Measurements from ENCODE around the gene MGMT. TPM values are rescaled to one million over a fixed set of nuclear protein-coding genes. Genes with fewer than 3 reads are reported as not detected.

MGMT gene
- total and polyA plus RNA-seq, 3 donors from 2014 or later, result 32.8 to 40.7 (median 37.9) TPM

DNA sequence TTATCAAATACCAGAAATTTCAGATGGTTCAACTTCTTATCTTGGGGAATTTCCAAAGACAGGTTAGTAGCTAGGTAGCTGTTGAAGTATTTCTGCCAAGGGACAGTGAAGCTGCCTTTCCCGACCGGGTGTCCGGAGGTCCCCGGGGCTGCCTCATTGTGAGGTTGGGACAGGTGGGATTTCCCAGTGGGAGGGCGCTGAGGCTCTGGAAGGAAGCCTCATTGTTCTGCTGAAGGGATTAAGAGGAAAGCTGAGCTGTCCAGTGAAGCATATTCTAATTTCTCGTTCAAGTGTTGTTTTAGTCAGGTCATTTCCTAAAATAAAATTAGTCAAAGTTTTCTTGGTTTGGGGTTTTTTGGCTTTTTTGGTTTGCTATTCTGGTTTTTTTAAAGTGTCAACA lies 244.2 kb downstream of the MGMT start:
- WGBS, 2 donors, result 66 to 72% methylated on average over 6 of the region's 6 CpGs
- Histone ChIP-seq H3K9me3 (no peaks in the 10 kb centered on the region), H3K27ac (no peak overlapping the region), H3K27me3 (no peaks in the 10 kb centered on the region), H3K4me3 (no peak overlapping the region), H3K4me1 (no peaks in the 10 kb centered on the region), H3K36me3 (ENCODE audit: low read depth, missing control alignments) (no peaks in the 10 kb centered on the region)
- DNase-seq, result no peak
- intact Hi-C loops (cut with DNase I; ENCODE audit: low total_unique reads), result no loop called here
- TF ChIP-seq, protein P1, sequence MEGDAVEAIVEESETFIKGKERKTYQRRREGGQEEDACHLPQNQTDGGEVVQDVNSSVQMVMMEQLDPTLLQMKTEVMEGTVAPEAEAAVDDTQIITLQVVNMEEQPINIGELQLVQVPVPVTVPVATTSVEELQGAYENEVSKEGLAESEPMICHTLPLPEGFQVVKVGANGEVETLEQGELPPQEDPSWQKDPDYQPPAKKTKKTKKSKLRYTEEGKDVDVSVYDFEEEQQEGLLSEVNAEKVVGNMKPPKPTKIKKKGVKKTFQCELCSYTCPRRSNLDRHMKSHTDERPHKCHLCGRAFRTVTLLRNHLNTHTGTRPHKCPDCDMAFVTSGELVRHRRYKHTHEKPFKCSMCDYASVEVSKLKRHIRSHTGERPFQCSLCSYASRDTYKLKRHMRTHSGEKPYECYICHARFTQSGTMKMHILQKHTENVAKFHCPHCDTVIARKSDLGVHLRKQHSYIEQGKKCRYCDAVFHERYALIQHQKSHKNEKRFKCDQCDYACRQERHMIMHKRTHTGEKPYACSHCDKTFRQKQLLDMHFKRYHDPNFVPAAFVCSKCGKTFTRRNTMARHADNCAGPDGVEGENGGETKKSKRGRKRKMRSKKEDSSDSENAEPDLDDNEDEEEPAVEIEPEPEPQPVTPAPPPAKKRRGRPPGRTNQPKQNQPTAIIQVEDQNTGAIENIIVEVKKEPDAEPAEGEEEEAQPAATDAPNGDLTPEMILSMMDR (IDR thresholded peaks at IDR 0.05), result no peak
- TF ChIP-seq POLR2A (IDR thresholded peaks at IDR 0.05), result no peak

GRCh38 chr10:129712000-129712399 lies 245.0 kb downstream of the MGMT start:
- H3K4me3 ChIP-seq, result no peak overlapping the region
- no peaks in the 10 kb centered on the region for H3K36me3 ChIP-seq (ENCODE audit: low read depth, missing control alignments)
- DNase-seq, result no peak
- WGBS, 2 donors, result 94 to 97% methylated on average over 8 of the region's 8 CpGs
- TF ChIP-seq, protein P1 (IDR thresholded peaks at IDR 0.05), result no peak
- no peak for TF ChIP-seq POLR2A (IDR thresholded peaks at IDR 0.05)
- intact Hi-C loops (cut with DNase I; ENCODE audit: low total_unique reads), result no loop called here
- no peaks in the 10 kb centered on the region for H3K27me3 ChIP-seq
- H3K27ac ChIP-seq, result no peak overlapping the region
- no peaks in the 10 kb centered on the region for H3K4me1 ChIP-seq
- H3K9me3 ChIP-seq, result no peaks in the 10 kb centered on the region

DNA sequence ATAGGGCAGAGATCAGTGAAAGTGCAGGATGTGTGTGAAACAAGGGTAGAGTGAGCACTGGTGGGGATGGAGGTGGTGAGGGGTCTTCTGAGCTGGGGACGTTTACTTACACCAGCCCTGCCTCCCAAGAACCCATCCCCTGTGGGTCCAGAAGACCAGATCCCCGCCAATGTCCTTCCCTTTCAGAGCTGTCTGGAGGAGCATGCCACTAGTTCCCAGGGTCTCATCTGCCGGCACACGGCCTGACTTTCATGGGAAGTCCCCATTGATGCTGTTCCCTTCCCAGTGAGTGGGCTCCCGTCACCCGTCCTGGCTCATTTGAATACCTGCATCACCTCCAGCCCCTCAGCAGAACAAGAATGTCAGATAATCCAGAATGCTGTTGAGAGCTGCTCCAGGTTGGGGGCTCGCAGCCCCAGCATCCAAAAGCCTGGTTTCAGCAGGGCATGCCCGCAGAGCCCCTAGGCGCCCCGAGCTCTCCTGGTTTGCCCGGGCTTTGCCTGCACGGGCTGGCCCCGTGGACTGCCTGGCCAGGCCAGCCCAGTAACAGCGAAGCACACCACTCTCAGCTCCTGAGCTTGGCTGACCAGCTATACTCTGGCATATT lies 246.7 kb downstream of the MGMT start:
- Histone ChIP-seq H3K9me3 (no peaks in the 10 kb centered on the region), H3K36me3 (ENCODE audit: low read depth, missing control alignments) (no peaks in the 10 kb centered on the region), H3K27ac (no peak overlapping the region), H3K4me3 (no peak overlapping the region), H3K4me1 (no peaks in the 10 kb centered on the region), H3K27me3 (no peaks in the 10 kb centered on the region)
- TF ChIP-seq, protein P1 (IDR thresholded peaks at IDR 0.05), result no peak
- no peak for TF ChIP-seq POLR2A (IDR thresholded peaks at IDR 0.05)
- DNase-seq, result no peak
- WGBS, 2 donors, result 93 to 97% methylated on average over 5 to 14 of the region's 14 CpGs
- intact Hi-C loops (cut with DNase I; ENCODE audit: low total_unique reads), result no loop called here

DNA sequence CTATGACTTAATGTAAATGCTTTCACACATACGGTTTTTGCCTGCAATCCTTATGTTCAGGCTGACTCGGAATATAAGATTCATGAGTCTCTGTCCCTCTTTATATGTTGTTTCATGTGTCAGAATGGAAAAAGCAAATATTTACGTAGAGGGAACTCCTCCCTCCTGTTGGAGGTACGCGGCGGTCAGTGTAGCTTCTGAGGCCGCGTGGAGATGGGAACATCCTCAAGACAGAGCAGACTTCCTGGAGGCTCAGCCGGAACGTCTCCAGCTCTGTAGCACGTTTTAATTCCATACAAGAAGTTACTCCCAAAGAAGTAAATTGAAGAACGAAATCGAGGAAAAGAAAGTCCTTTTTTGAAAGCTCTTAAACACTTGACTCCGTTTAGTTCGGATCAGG lies 248.8 kb downstream of the MGMT start:
- Histone ChIP-seq H3K27ac (no peak overlapping the region), H3K4me3 (no peak overlapping the region), H3K9me3 (no peaks in the 10 kb centered on the region), H3K36me3 (ENCODE audit: low read depth, missing control alignments) (no peaks in the 10 kb centered on the region), H3K4me1 (no peaks in the 10 kb centered on the region), H3K27me3 (no peaks in the 10 kb centered on the region)
- 89 to 90% methylated on average over 15 of the region's 15 CpGs for WGBS, 2 donors
- no peak for DNase-seq
- intact Hi-C loops (cut with DNase I; ENCODE audit: low total_unique reads), result no loop called here
- TF ChIP-seq POLR2A (IDR thresholded peaks at IDR 0.05), result no peak
- TF ChIP-seq, protein P1 (IDR thresholded peaks at IDR 0.05), result no peak

DNA sequence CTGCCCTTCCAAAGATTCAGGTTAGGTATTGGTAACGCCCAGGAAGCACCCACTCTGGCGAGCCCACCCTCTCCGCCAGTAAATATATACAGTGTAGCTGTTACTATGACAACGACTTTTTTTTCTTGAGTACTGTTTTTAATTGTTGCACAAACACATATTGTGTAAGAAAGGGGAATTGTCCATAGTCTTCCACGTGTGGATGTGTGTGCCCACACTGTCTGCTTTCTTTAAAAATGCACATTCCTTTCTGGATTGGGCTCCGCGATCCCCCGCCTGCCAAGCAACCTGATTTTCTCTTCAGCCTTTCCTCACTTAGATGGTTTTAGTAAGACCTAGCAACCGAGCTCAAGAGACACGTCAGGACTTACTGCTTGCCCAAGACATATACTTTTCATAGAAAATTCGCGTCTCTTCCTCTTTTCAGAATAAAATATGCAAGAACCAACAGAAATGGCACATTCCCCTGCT lies 249.2 kb downstream of the MGMT start:
- no peak for DNase-seq

More for the DNA sequence above, 249.2 kb downstream of the MGMT start:
- H3K27ac ChIP-seq, result no peak overlapping the region
- H3K9me3 ChIP-seq, result no peaks in the 10 kb centered on the region
- H3K27me3 ChIP-seq, result no peaks in the 10 kb centered on the region
- no peak overlapping the region for H3K4me3 ChIP-seq
- no peaks in the 10 kb centered on the region for H3K4me1 ChIP-seq
- intact Hi-C loops (cut with DNase I; ENCODE audit: low total_unique reads), result no loop called here
- TF ChIP-seq POLR2A (IDR thresholded peaks at IDR 0.05), result no peak
- TF ChIP-seq, protein P1 (IDR thresholded peaks at IDR 0.05), result no peak
- WGBS, 2 donors, result 90 to 91% methylated on average over 12 of the region's 12 CpGs
- no peaks in the 10 kb centered on the region for H3K36me3 ChIP-seq (ENCODE audit: low read depth, missing control alignments)

Measured in testis (tissue), 3 donors.